Activated CD4-positive, CD25-positive, alpha-beta regulatory T cell treated with anti-CD3 and anti-CD28 coated beads, Interleukin-2, amount 50 U/mL, for 72 hours (primary cell): ENCODE data around the gene LRRFIP1.

Experiments used
- DNase-seq: peaks from one replicate; pipeline ENCODE4 v3.0.0; 2021

Gene LRRFIP1

GRCh38 chr2:237691029-237691907 is 63.9 kb downstream of the LRRFIP1 start:
- no peak for DNase-seq

GRCh38 chr2:237691908-237692600 is 64.7 kb downstream of the LRRFIP1 start:
- peak; percentile 93 for DNase-seq

- DNase-seq = peak; percentile 58
Measured at GRCh38 chr2:237692601-237693290, 65.4 kb downstream of the LRRFIP1 start.

- DNase-seq = peak; percentile 49
Measured at GRCh38 chr2:237693291-237693994, 66.1 kb downstream of the LRRFIP1 start.

- DNase-seq = no peak
Measured at GRCh38 chr2:237694415-237695194, 67.2 kb downstream of the LRRFIP1 start.

- no peak for DNase-seq
Measured at GRCh38 chr2:237695201-237695780, 67.9 kb downstream of the LRRFIP1 start.

GRCh38 chr2:237696461-237696860 is 69.1 kb downstream of the LRRFIP1 start:
- DNase-seq = no peak

GRCh38 chr2:237697586-237698357 is 70.4 kb downstream of the LRRFIP1 start:
- no peak for DNase-seq

- no peak for DNase-seq
Measured at GRCh38 chr2:237698358-237698694, 70.9 kb downstream of the LRRFIP1 start.

GRCh38 chr2:237699870-237700511 is 72.6 kb downstream of the LRRFIP1 start:
- no peak for DNase-seq

GRCh38 chr2:237700512-237701032 is 73.2 kb downstream of the LRRFIP1 start:
- peak; percentile 52 for DNase-seq

- DNase-seq = no peak
Measured at GRCh38 chr2:237701033-237701858, 73.9 kb downstream of the LRRFIP1 start.

- no peak for DNase-seq
Measured at GRCh38 chr2:237701859-237702390, 74.5 kb downstream of the LRRFIP1 start.

GRCh38 chr2:237702441-237703391 is 75.3 kb downstream of the LRRFIP1 start:
- no peak for DNase-seq

GRCh38 chr2:237704501-237705434 is 77.4 kb downstream of the LRRFIP1 start:
- DNase-seq = no peak

- DNase-seq = no peak
Measured at GRCh38 chr2:237706257-237706656, 78.9 kb downstream of the LRRFIP1 start.

- DNase-seq = no peak
Measured at GRCh38 chr2:237708065-237708398, 80.6 kb downstream of the LRRFIP1 start.
